ENCODE measurements around the gene LY6G6F. TPM values are rescaled to one million over a fixed set of nuclear protein-coding genes. Genes with fewer than 3 reads are reported as not detected.

The LY6G6F gene
- polyA plus RNA-seq, 3 donors: 0.51 TPM; not detected in 2

DNA sequence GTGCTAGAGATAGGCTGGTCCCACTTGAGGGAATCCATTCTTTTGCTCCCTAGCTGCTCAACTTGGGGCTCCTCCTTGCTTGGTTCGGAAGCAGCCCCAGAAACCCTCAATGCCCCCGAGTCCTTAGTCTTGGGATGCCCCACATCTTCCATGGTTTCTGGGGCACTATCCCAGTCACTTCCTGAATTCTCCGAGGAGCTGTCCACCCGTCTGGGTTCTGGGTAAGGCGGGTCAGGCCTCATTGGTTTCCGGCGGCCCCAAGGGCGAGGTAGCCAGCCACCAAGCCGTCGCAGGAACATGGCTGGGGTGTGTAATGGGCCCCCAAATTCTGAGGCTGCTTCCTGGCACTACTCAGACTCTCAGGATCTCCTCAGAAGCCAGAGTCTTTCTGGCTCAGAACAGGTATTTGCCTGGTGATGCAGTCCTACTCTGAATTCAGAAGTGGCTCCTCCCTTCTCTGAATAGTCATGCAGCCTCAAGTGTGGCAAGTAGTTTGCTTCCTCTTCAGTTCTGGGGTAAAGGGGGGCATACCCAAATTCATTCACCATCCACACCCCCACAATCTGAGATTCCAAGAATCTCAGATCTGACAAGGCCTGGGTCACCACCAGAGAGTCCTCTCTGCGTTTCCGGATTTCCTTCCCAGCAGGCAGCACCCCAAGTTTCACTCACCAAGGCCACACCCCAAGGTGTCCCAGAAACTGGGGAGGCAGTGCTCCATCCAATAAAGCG lies 46.9 kb upstream of the LY6G6F start:
- peaks cover 87% of the 10 kb centered on the region for H3K79me2 ChIP-seq (ENCODE audit: insufficient read depth, low read length)
- 34% methylated on average over 10 of the region's 13 CpGs for WGBS (ENCODE audit: insufficient coverage)

More for the DNA sequence above, 46.9 kb upstream of the LY6G6F start:
- intact Hi-C loops (cut with micrococcal nuclease): loop anchor here in 1 of 2 donors (5.0 kb wide), 1 partner anchor 113 kb away; the partner anchor contains the start of genes ATP6V1G2 and NFKBIL1
- DNase-seq: peak in 2 of 3 donors; percentile 40 to 53
- Mint-ChIP-seq H3K27me3 (ENCODE audit: low read depth in 3 of 3) (peaks cover 0 to 4% (median 0%) of the 10 kb centered on the region in 3 donors), H3K4me3 (peak overlapping the region; percentile 93 to 97), H3K27ac (peak overlapping the region; percentile 92 to 97 (median 95)), H3K36me3 (peaks cover 46 to 74% of the 10 kb centered on the region in 2 donors), H3K4me1 (peaks cover 80% of the 10 kb centered on the region), H3K9me3 (peaks cover 0 to 2% (median 0%) of the 10 kb centered on the region in 7 donors)
- TF ChIP-seq, protein P1, sequence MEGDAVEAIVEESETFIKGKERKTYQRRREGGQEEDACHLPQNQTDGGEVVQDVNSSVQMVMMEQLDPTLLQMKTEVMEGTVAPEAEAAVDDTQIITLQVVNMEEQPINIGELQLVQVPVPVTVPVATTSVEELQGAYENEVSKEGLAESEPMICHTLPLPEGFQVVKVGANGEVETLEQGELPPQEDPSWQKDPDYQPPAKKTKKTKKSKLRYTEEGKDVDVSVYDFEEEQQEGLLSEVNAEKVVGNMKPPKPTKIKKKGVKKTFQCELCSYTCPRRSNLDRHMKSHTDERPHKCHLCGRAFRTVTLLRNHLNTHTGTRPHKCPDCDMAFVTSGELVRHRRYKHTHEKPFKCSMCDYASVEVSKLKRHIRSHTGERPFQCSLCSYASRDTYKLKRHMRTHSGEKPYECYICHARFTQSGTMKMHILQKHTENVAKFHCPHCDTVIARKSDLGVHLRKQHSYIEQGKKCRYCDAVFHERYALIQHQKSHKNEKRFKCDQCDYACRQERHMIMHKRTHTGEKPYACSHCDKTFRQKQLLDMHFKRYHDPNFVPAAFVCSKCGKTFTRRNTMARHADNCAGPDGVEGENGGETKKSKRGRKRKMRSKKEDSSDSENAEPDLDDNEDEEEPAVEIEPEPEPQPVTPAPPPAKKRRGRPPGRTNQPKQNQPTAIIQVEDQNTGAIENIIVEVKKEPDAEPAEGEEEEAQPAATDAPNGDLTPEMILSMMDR (IDR thresholded peaks at IDR 0.05): no peak
- Histone ChIP-seq H3K36me3 (replicated peaks in 1 of 2; ENCODE audit: control insufficient read depth in 1 of 2, insufficient read depth in 2 of 2, low read length in 2 of 2) (peaks cover 15 to 57% of the 10 kb centered on the region in 2 donors), H2AFZ (ENCODE audit: insufficient read depth, low read depth, low read length, poor library complexity, severe bottlenecking) (peak overlapping the region; percentile 78), H4K20me1 (ENCODE audit: insufficient read depth, low read length) (peaks cover 26% of the 10 kb centered on the region), H3K4me3 (replicated peaks in 1 of 3; ENCODE audit: low read depth in 2 of 3, low read length in 3 of 3) (peak overlapping the region; percentile 71 to 89 (median 79)), H3K9ac (ENCODE audit: insufficient read depth, low read length, poor library complexity, severe bottlenecking) (peak overlapping the region; percentile 77), H3K4me2 (replicated peaks; ENCODE audit: extremely low read depth, low read length, poor library complexity, severe bottlenecking) (peak overlapping the region; percentile 87), H3K9me3 (replicated peaks in 1 of 2; ENCODE audit: control insufficient read depth in 1 of 2, insufficient read depth in 1 of 2, low read length in 2 of 2) (no peaks in the 10 kb centered on the region), H3K4me1 (ENCODE audit: control insufficient read depth in 1 of 2, insufficient read depth in 2 of 2, low read length in 2 of 2) (peaks cover 55 to 75% of the 10 kb centered on the region in 2 donors), H3K27me3 (ENCODE audit: control insufficient read depth in 2 of 2, insufficient read depth in 2 of 2, low read length in 2 of 2) (no peaks in the 10 kb centered on the region), H3K27ac (ENCODE audit: low read depth in 1 of 2, low read length in 2 of 2) (peak overlapping the region; percentile 70 to 80)
